Trophoblast cell (in vitro differentiated cells and primary cell): ENCODE measurements around the gene TMEM9.

Experiments used
- DNase-seq, 2 donors: peaks; one replicate each; pipeline ENCODE4 v3.0.0-alpha.2; 2016
- H2AFZ ChIP-seq: 2 replicates; pipeline ENCODE4 v1.6.1; 2013; ENCODE audit warnings: low read length, moderate library complexity, mild to moderate bottlenecking; ENCODE audit not compliant: insufficient read depth, poor library complexity
- H2AK5ac ChIP-seq: 2 replicates; pipeline ENCODE4 v1.6.1; 2013; ENCODE audit warnings: mild to moderate bottlenecking, low read length
- H2BK120ac ChIP-seq: 2 replicates; pipeline ENCODE4 v1.6.1; 2013; ENCODE audit warnings: low read length, mild to moderate bottlenecking, moderate library complexity; ENCODE audit not compliant: insufficient read depth, poor library complexity
- H2BK12ac ChIP-seq: 2 replicates; pipeline ENCODE4 v1.6.1; 2013; ENCODE audit warnings: mild to moderate bottlenecking, low read length, moderate library complexity
- H2BK5ac ChIP-seq: 2 replicates; pipeline ENCODE4 v1.6.1; 2013; ENCODE audit warnings: low read length, low read depth, moderate library complexity, mild to moderate bottlenecking; ENCODE audit not compliant: poor library complexity
- H3K14ac ChIP-seq: 2 replicates; pipeline ENCODE4 v1.6.1; 2013; ENCODE audit warnings: mild to moderate bottlenecking, low read length
- H3K18ac ChIP-seq: 2 replicates; pipeline ENCODE4 v1.6.1; 2013; ENCODE audit warnings: mild to moderate bottlenecking, low read length
- H3K23ac ChIP-seq: 2 replicates; pipeline ENCODE4 v1.6.1; 2013; ENCODE audit warnings: low read length
- H3K27ac ChIP-seq: 2 replicates; pipeline ENCODE4 v1.5.1; 2013; ENCODE audit warnings: low read depth, mild to moderate bottlenecking, inconsistent platforms, low read length, moderate library complexity
- H3K27me3 ChIP-seq: 2 replicates; pipeline ENCODE4 v1.6.1; 2013; ENCODE audit warnings: inconsistent platforms, mild to moderate bottlenecking, low read length, moderate library complexity; ENCODE audit not compliant: insufficient read depth
- H3K36me3 ChIP-seq, 2 experiments: 1 replicate in 1 of 2; 2 replicates in 1 of 2; pipeline ENCODE4 v1.6.1; 2013; ENCODE audit warnings: low read length in 2 of 2, mild to moderate bottlenecking in 2 of 2, moderate library complexity in 1 of 2; ENCODE audit not compliant: insufficient read depth in 2 of 2, control insufficient read depth in 1 of 2
- H3K4ac ChIP-seq: 2 replicates; pipeline ENCODE4 v1.6.1; 2013; ENCODE audit warnings: low read depth, mild to moderate bottlenecking, low read length, moderate library complexity
- H3K4me1 ChIP-seq, 2 experiments: 1 replicate in 1 of 2; 2 replicates in 1 of 2; pipeline ENCODE4 v1.6.1; 2013; ENCODE audit warnings: low read length in 2 of 2, mild to moderate bottlenecking in 2 of 2, moderate library complexity in 1 of 2; ENCODE audit not compliant: insufficient read depth in 2 of 2, control insufficient read depth in 1 of 2
- H3K4me2 ChIP-seq: 2 replicates; pipeline ENCODE4 v1.6.1; 2013; ENCODE audit warnings: inconsistent platforms, mild to moderate bottlenecking, low read length, moderate library complexity
- H3K4me3 ChIP-seq: 2 replicates; pipeline ENCODE4 v1.5.1; 2013; ENCODE audit warnings: mild to moderate bottlenecking, low read depth, low read length, inconsistent platforms
- H3K79me1 ChIP-seq: one replicate; pipeline ENCODE4 v1.6.1; 2013; ENCODE audit warnings: low read length
- H3K79me2 ChIP-seq: 2 replicates; pipeline ENCODE4 v1.6.1; 2013; ENCODE audit warnings: low read length, mild to moderate bottlenecking; ENCODE audit not compliant: control insufficient read depth, insufficient read depth, poor library complexity
- H3K9ac ChIP-seq: 2 replicates; pipeline ENCODE4 v1.6.1; 2013; ENCODE audit warnings: mild to moderate bottlenecking, low read length
- H3K9me3 ChIP-seq: 2 replicates; pipeline ENCODE4 v1.6.1; 2013; ENCODE audit warnings: low read depth, mild to moderate bottlenecking, control low read depth, inconsistent platforms, low read length; ENCODE audit not compliant: insufficient read depth
- H4K12ac ChIP-seq: 2 replicates; pipeline ENCODE4 v1.6.1; 2013; ENCODE audit warnings: low read depth, mild to moderate bottlenecking, low read length, moderate library complexity
- H4K8ac ChIP-seq: 2 replicates; pipeline ENCODE4 v1.6.1; 2013; ENCODE audit warnings: low read depth, mild to moderate bottlenecking, low read length, moderate library complexity
- H4K91ac ChIP-seq: one replicate; pipeline ENCODE4 v1.6.1; 2013; ENCODE audit warnings: low read depth, mild to moderate bottlenecking, low read length, moderate library complexity
- WGBS: extraction: QIAGEN DNeasy Blood & Tissue Kit; methylation state at CpG from one replicate; pipeline ENCODE4 v1.1.7; 2013; ENCODE audit warnings: missing lambda C conversion rate; ENCODE audit not compliant: insufficient read length, insufficient coverage; ENCODE audit errors: extremely low coverage; 5-methylcytosine and 5-hydroxymethylcytosine counted together

TMEM9 gene

GRCh38 chr1:201093962-201094361 is 60.3 kb downstream of the TMEM9 start:
- H3K79me1 ChIP-seq = no peaks in the 10 kb centered on the region
- no peak overlapping the region for H3K14ac ChIP-seq
- no peak overlapping the region for H3K23ac ChIP-seq
- no peak overlapping the region for H2BK5ac ChIP-seq
- H3K36me3 ChIP-seq = no peaks in the 10 kb centered on the region
- no peaks in the 10 kb centered on the region for H3K27me3 ChIP-seq
- H3K4me3 ChIP-seq = no peak overlapping the region
- no peak overlapping the region for H2AK5ac ChIP-seq
- WGBS = no CpG with 5 or more reads among the region's 7 CpGs
- no peaks in the 10 kb centered on the region for H3K4me1 ChIP-seq
- no peak overlapping the region for H4K12ac ChIP-seq
- H3K4ac ChIP-seq = no peak overlapping the region
- H3K9me3 ChIP-seq = peaks cover 5% of the 10 kb centered on the region
- no peaks in the 10 kb centered on the region for H3K79me2 ChIP-seq
- no peak overlapping the region for H4K91ac ChIP-seq
- no peak overlapping the region for H2BK120ac ChIP-seq
- H4K8ac ChIP-seq = no peak overlapping the region
- no peak overlapping the region for H3K4me2 ChIP-seq
- no peak overlapping the region for H3K9ac ChIP-seq
- no peak overlapping the region for H2BK12ac ChIP-seq
- H3K18ac ChIP-seq = no peak overlapping the region
- no peak for DNase-seq
- no peak overlapping the region for H2AFZ ChIP-seq
- no peak overlapping the region for H3K27ac ChIP-seq

- WGBS = no CpG with 5 or more reads among the region's 7 CpGs
- Histone ChIP-seq H3K9me3 (peaks cover 5% of the 10 kb centered on the region), H3K27me3 (no peaks in the 10 kb centered on the region)
These were observed 60.7 kb downstream of the TMEM9 start for GRCh38 chr1:201093561-201093960.

DNA sequence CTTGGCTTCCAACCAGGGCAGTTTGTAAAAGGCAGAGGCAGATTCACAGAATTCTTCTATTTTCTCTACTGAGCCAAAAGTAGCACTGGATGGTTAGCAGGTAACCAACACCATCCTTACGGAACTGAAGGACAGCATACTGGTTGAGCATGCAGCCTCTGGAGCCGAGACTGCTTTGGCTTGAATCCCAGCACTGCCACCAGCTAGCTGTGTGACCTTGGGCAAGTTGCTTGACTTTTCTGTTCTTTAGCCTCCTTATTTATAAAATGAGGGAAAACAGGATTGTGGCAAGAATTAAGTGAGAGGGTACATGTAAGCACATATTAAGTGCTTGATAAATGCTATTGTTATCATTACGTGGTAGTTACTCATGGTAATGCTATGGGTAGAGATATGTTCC is 61.5 kb downstream of the TMEM9 start:
- no peak for DNase-seq
- Histone ChIP-seq H3K9ac (no peak overlapping the region), H3K14ac (no peak overlapping the region), H2AFZ (no peak overlapping the region), H4K91ac (no peak overlapping the region), H3K9me3 (peaks cover 5% of the 10 kb centered on the region), H3K4me1 (no peaks in the 10 kb centered on the region), H3K79me2 (no peaks in the 10 kb centered on the region), H3K36me3 (no peaks in the 10 kb centered on the region), H3K23ac (no peak overlapping the region), H3K18ac (no peak overlapping the region), H3K27me3 (no peaks in the 10 kb centered on the region), H4K8ac (no peak overlapping the region), H3K4me3 (no peak overlapping the region), H3K27ac (no peak overlapping the region), H3K79me1 (no peaks in the 10 kb centered on the region), H3K4ac (no peak overlapping the region), H3K4me2 (no peak overlapping the region), H4K12ac (no peak overlapping the region), H2BK12ac (no peak overlapping the region), H2BK5ac (no peak overlapping the region), H2AK5ac (no peak overlapping the region), H2BK120ac (no peak overlapping the region)
- no CpG with 5 or more reads among the region's 3 CpGs for WGBS

More at GRCh38 chr1:201093561-201093960, 60.7 kb downstream of the TMEM9 start:
- Histone ChIP-seq H3K4me2 (no peak overlapping the region), H3K9ac (no peak overlapping the region), H3K79me1 (no peaks in the 10 kb centered on the region), H2AFZ (no peak overlapping the region), H3K27ac (no peak overlapping the region), H2BK5ac (no peak overlapping the region), H3K4me3 (no peak overlapping the region), H2BK120ac (no peak overlapping the region), H4K91ac (no peak overlapping the region), H3K4me1 (no peaks in the 10 kb centered on the region), H2BK12ac (no peak overlapping the region), H4K12ac (no peak overlapping the region), H3K79me2 (no peaks in the 10 kb centered on the region), H4K8ac (no peak overlapping the region), H3K18ac (no peak overlapping the region), H3K36me3 (no peaks in the 10 kb centered on the region), H3K14ac (no peak overlapping the region), H3K4ac (no peak overlapping the region), H2AK5ac (no peak overlapping the region), H3K23ac (no peak overlapping the region)
- DNase-seq = no peak

GRCh38 chr1:201091256-201091655 is 63.0 kb downstream of the TMEM9 start:
- H3K23ac ChIP-seq = no peak overlapping the region
- no peak overlapping the region for H4K91ac ChIP-seq
- no peaks in the 10 kb centered on the region for H3K36me3 ChIP-seq
- no peak overlapping the region for H3K14ac ChIP-seq
- no peak overlapping the region for H2BK120ac ChIP-seq
- no peak overlapping the region for H3K9ac ChIP-seq
- H3K4ac ChIP-seq = no peak overlapping the region
- H3K79me2 ChIP-seq = no peaks in the 10 kb centered on the region
- no peak overlapping the region for H3K18ac ChIP-seq
- no peak overlapping the region for H2AK5ac ChIP-seq
- H2BK12ac ChIP-seq = no peak overlapping the region
- no CpG with 5 or more reads among the region's 4 CpGs for WGBS
- H4K8ac ChIP-seq = no peak overlapping the region
- no peak overlapping the region for H3K27ac ChIP-seq
- H3K27me3 ChIP-seq = no peaks in the 10 kb centered on the region
- no peak overlapping the region for H2AFZ ChIP-seq
- H3K4me1 ChIP-seq = no peaks in the 10 kb centered on the region
- no peak overlapping the region for H2BK5ac ChIP-seq
- no peak overlapping the region for H3K4me2 ChIP-seq
- peaks cover 3% of the 10 kb centered on the region for H3K9me3 ChIP-seq
- no peaks in the 10 kb centered on the region for H3K79me1 ChIP-seq
- H3K4me3 ChIP-seq = no peak overlapping the region
- no peak overlapping the region for H4K12ac ChIP-seq
- DNase-seq = no peak
